Measurements from ENCODE around the gene ZNF580. TPM values are rescaled to one million over a fixed set of nuclear protein-coding genes. Genes with fewer than 3 reads are reported as not detected.

Gene ZNF580
- total and polyA plus RNA-seq, 9 of the 15 experiments (the other 6 are each of a cell fraction or from before 2014, with no cell fraction given), result 2.3 to 47.4 (median 6.0) TPM

DNA sequence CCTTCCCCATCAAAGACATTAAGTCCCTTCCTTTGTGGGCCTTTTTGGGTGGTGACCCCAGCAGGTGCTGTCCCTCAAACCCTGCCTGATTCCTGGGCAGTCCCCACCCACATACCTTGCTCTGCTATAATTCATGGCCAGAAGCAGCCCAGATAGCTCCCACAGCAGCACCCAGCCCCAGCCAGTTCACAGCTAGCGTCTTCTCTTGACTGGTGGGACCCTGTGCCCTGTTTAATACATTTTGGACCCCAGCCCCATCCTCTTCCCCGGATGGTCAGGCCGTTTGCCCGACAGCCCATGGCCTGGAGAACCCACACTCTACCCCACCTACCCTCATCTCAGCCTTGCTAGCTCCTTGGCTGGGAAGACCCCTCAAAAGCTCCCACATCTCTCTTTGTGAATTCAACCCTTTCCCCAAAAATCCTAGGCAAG is 9.3 kb downstream of the ZNF580 start:
- Histone ChIP-seq H2AFZ (ENCODE audit: low read depth, low read length) (no peak overlapping the region), H3K79me2 (ENCODE audit: control insufficient read depth, insufficient read depth, low read length) (peaks cover 40% of the 10 kb centered on the region), H3K27me3 (ENCODE audit: control insufficient read depth in 2 of 2, insufficient read depth in 2 of 2, low read length in 2 of 2) (no peaks in the 10 kb centered on the region), H3K4me2 (ENCODE audit: insufficient read depth, low read length) (no peak overlapping the region), H3K27ac (ENCODE audit: extremely low read depth, low read depth, low read length) (no peak overlapping the region), H3K9me3 (replicated peaks; ENCODE audit: control insufficient read depth, insufficient read depth, low read depth, low read length) (no peaks in the 10 kb centered on the region), H3K9ac (ENCODE audit: insufficient read depth in 1 of 2, low read depth in 2 of 2, low read length in 2 of 2) (no peak overlapping the region), H3K4me1 (replicated peaks in 1 of 2; ENCODE audit: control insufficient read depth in 2 of 2, insufficient read depth in 2 of 2, low read length in 2 of 2) (peaks cover 16 to 74% of the 10 kb centered on the region in 2 experiments; a peak in 4 of 5 replicates), H3K36me3 (ENCODE audit: control insufficient read depth, insufficient read depth, low read length) (peaks cover 39% of the 10 kb centered on the region; the same call in 2 of the 3 replicates), H4K20me1 (replicated peaks; ENCODE audit: control insufficient read depth, insufficient read depth, low read length) (no peaks in the 10 kb centered on the region), H3K9me1 (ENCODE audit: control insufficient read depth, insufficient read depth, low read length) (no peaks in the 10 kb centered on the region), H3K4me3 (no peak overlapping the region)
- TF ChIP-seq ZNF76 (CRISPR knock-in tag; IDR thresholded peaks at IDR 0.05; ENCODE audit: borderline replicate concordance) (no peak), ZNF175 (CRISPR knock-in tag; IDR thresholded peaks at IDR 0.05; ENCODE audit: low read depth) (no peak), ZKSCAN1 (IDR thresholded peaks at IDR 0.05; ENCODE audit: low read depth, low read length) (no peak), SNIP1 (IDR thresholded peaks at IDR 0.05; ENCODE audit: low read depth) (no peak), POU5F1 (IDR thresholded peaks at IDR 0.05; ENCODE audit: borderline replicate concordance, low read depth, low read length, partially characterized antibody) (no peak), ZNF184 (CRISPR knock-in tag; IDR thresholded peaks at IDR 0.05) (no peak)
- ChIA-PET POLR2A (no interaction called here), CTCF (ENCODE audit: low intra/inter-chr PET ratio) (no interaction called here)
- no peak for FAIRE-seq
- in situ Hi-C loops (cut with MboI), result no loop called here
- ATAC-seq, result no peak
- intact Hi-C loops (cut with micrococcal nuclease), result no loop called here
- DNase-seq (ENCODE audit: extremely low read depth in 1 of 4, low spot score in 3 of 4), result no peak
- WGBS (ENCODE audit: insufficient coverage, low coverage, missing lambda C conversion rate), result 96% methylated on average over 4 of the region's 4 CpGs
- BruUV-seq (replicated peaks), result no TSS peak
